B cell (primary cell): ENCODE results near the gene PTPRT.

Source experiments
- CTCF ChIP-seq: fragments of 200-600 bp; IDR thresholded peaks from one replicate; pipeline ENCODE4 v1.8.0; 2022; ENCODE audit warnings: antibody characterized with exemption, mild to moderate bottlenecking
- EZH2 ChIP-seq: IDR thresholded peaks from 2 replicates; pipeline ENCODE4 v1.6.1; 2012; ENCODE audit warnings: borderline replicate concordance, low read depth, mild to moderate bottlenecking, moderate library complexity, low read length; ENCODE audit not compliant: insufficient read depth, poor library complexity, severe bottlenecking

GRCh38 chr20:42102000-42102399 is 1087.7 kb downstream of the PTPRT start:
- TF ChIP-seq CTCF = no peak
- TF ChIP-seq EZH2 = no peak
